ENCODE data around the gene HECTD2.

DNA sequence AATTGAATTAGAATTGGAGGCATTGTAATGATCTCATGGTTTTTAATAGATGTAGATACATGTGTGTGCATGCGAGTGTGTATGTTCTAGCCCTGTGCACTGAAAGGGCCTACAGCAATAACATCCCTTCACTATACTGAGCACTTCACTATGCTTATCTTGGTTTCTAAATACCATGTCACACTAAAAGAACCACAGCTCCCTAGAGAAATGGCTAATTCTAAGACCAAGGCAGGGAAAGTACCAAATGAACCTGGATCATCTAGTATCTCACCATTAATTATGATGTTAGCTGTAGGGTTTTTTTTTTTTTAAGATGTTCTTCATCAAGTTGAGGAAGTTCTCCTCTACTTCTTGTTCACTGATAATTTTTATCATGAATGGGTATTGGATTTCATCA lies 55.1 kb downstream of the HECTD2 start:
- TF ChIP-seq, protein P1, sequence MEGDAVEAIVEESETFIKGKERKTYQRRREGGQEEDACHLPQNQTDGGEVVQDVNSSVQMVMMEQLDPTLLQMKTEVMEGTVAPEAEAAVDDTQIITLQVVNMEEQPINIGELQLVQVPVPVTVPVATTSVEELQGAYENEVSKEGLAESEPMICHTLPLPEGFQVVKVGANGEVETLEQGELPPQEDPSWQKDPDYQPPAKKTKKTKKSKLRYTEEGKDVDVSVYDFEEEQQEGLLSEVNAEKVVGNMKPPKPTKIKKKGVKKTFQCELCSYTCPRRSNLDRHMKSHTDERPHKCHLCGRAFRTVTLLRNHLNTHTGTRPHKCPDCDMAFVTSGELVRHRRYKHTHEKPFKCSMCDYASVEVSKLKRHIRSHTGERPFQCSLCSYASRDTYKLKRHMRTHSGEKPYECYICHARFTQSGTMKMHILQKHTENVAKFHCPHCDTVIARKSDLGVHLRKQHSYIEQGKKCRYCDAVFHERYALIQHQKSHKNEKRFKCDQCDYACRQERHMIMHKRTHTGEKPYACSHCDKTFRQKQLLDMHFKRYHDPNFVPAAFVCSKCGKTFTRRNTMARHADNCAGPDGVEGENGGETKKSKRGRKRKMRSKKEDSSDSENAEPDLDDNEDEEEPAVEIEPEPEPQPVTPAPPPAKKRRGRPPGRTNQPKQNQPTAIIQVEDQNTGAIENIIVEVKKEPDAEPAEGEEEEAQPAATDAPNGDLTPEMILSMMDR (conservative IDR thresholded peaks at IDR 0.05; ENCODE audit: low read length), result no peak
- TF ChIP-seq EZH2phosphoT487 (IDR thresholded peaks at IDR 0.05; ENCODE audit: borderline replicate concordance, low read depth, low read length), result no peak
